Panc1 (cell line): ENCODE results near the gene DEFB110.

Experiments used
- CTCF ChIP-seq: fragments of 450-650 bp; IDR thresholded peaks from 2 replicates; pipeline ENCODE4 v1.5.1; 2017; ENCODE audit warnings: mild to moderate bottlenecking
- REST ChIP-seq, 2 experiments: IDR thresholded peaks; 2 replicates each; pipeline ENCODE4 v1.6.1; 2011 to 2012; ENCODE audit warnings: low read depth in 2 of 2, control low read depth in 1 of 2, low read length in 1 of 2, mild to moderate bottlenecking in 1 of 2, moderate library complexity in 1 of 2; ENCODE audit not compliant: insufficient read depth in 1 of 2
- SIN3A ChIP-seq: IDR thresholded peaks from 2 replicates; pipeline ENCODE4 v1.6.1; 2012; ENCODE audit warnings: low read depth, mild to moderate bottlenecking, low read length, moderate library complexity, borderline replicate concordance; ENCODE audit not compliant: insufficient read depth

- no peak for TF ChIP-seq CTCF
- no peak for TF ChIP-seq REST (IDR thresholded peaks at IDR 0.05; ENCODE audit: insufficient read depth in 1 of 2, low read depth in 2 of 2, low read length in 1 of 2)
- no peak for TF ChIP-seq SIN3A
Measured at GRCh38 chr6:50056242-50056641, 34.4 kb upstream of the DEFB110 start.
